Gastrocnemius medialis (tissue), 4 donors: ENCODE data around the gene PRCC.

Source experiments
- CTCF ChIP-seq, 5 experiments: fragments of 450-650 bp in 3 of 5; fragments of 200-600 bp in 2 of 5; sonication (generic) in 2 of 5; IDR thresholded peaks in 4 of 5; conservative IDR thresholded peaks in 1 of 5; 1 replicate in 4 of 5; 2 replicates in 1 of 5; pipeline ENCODE4 v1.5.1; 2016 to 2019; ENCODE audit warnings: antibody characterized with exemption in 5 of 5, mild to moderate bottlenecking in 3 of 5, moderate library complexity in 3 of 5
- POLR2A ChIP-seq, 2 donors: fragments of 450-650 bp; IDR thresholded peaks; one replicate each; pipeline ENCODE4 v1.6.1; 2017; ENCODE audit warnings: antibody characterized with exemption in 2 of 2, mild to moderate bottlenecking in 2 of 2, moderate library complexity in 2 of 2

- TF ChIP-seq POLR2A (IDR thresholded peaks at IDR 0.05) (no peak), CTCF (IDR thresholded peaks at IDR 0.05 in 4 of 5, conservative IDR thresholded peaks at IDR 0.05 in 1 of 5) (no peak)
Observed at GRCh38 chr1:156814571-156815260, 47.4 kb downstream of the PRCC start.
